Measurements from ENCODE around the gene STUM. TPM values are rescaled to one million over a fixed set of nuclear protein-coding genes. Genes with fewer than 3 reads are reported as not detected.

STUM gene
- total RNA-seq, 1 donor: not detected

GRCh38 chr1:226654046-226654667 is 105.6 kb downstream of the STUM start:
- H3K9me3 ChIP-seq (ENCODE audit: low read depth, low read length): no peaks in the 10 kb centered on the region
- no peak overlapping the region for H3K4me3 ChIP-seq (ENCODE audit: low read length)
- peaks cover 11% of the 10 kb centered on the region for H3K4me1 ChIP-seq (ENCODE audit: insufficient read depth, low read length)
- no peaks in the 10 kb centered on the region for H3K27me3 ChIP-seq (ENCODE audit: insufficient read depth, low read length)

- Histone ChIP-seq H3K4me1 (ENCODE audit: insufficient read depth, low read length) (peaks cover 11% of the 10 kb centered on the region), H3K9me3 (ENCODE audit: low read depth, low read length) (no peaks in the 10 kb centered on the region), H3K4me3 (ENCODE audit: low read length) (no peak overlapping the region), H3K27me3 (ENCODE audit: insufficient read depth, low read length) (no peaks in the 10 kb centered on the region)
Measured at GRCh38 chr1:226654668-226655055, 106.1 kb downstream of the STUM start.

GRCh38 chr1:226655251-226656163 is 106.9 kb downstream of the STUM start:
- Histone ChIP-seq H3K27me3 (ENCODE audit: insufficient read depth, low read length) (no peaks in the 10 kb centered on the region), H3K9me3 (ENCODE audit: low read depth, low read length) (no peaks in the 10 kb centered on the region), H3K4me1 (ENCODE audit: insufficient read depth, low read length) (peaks cover 3% of the 10 kb centered on the region), H3K4me3 (ENCODE audit: low read length) (no peak overlapping the region)

GRCh38 chr1:226656201-226656600 is 107.6 kb downstream of the STUM start:
- H3K4me3 ChIP-seq (ENCODE audit: low read length): no peak overlapping the region
- no peaks in the 10 kb centered on the region for H3K27me3 ChIP-seq (ENCODE audit: insufficient read depth, low read length)
- H3K4me1 ChIP-seq (ENCODE audit: insufficient read depth, low read length): no peaks in the 10 kb centered on the region
- H3K9me3 ChIP-seq (ENCODE audit: low read depth, low read length): no peaks in the 10 kb centered on the region

GRCh38 chr1:226656601-226657277 is 108.2 kb downstream of the STUM start:
- Histone ChIP-seq H3K27me3 (ENCODE audit: insufficient read depth, low read length) (no peaks in the 10 kb centered on the region), H3K4me1 (ENCODE audit: insufficient read depth, low read length) (no peaks in the 10 kb centered on the region), H3K9me3 (ENCODE audit: low read depth, low read length) (no peaks in the 10 kb centered on the region), H3K4me3 (ENCODE audit: low read length) (no peak overlapping the region)

GRCh38 chr1:226657895-226658545 is 109.5 kb downstream of the STUM start:
- H3K4me3 ChIP-seq (ENCODE audit: low read length): no peak overlapping the region
- H3K4me1 ChIP-seq (ENCODE audit: insufficient read depth, low read length): no peaks in the 10 kb centered on the region
- no peaks in the 10 kb centered on the region for H3K27me3 ChIP-seq (ENCODE audit: insufficient read depth, low read length)

GRCh38 chr1:226658546-226659125 is 110.1 kb downstream of the STUM start:
- H3K9me3 ChIP-seq (ENCODE audit: low read depth, low read length): no peaks in the 10 kb centered on the region
- no peak overlapping the region for H3K4me3 ChIP-seq (ENCODE audit: low read length)
- H3K27me3 ChIP-seq (ENCODE audit: insufficient read depth, low read length): no peaks in the 10 kb centered on the region
- H3K4me1 ChIP-seq (ENCODE audit: insufficient read depth, low read length): no peaks in the 10 kb centered on the region

More at GRCh38 chr1:226657895-226658545, 109.5 kb downstream of the STUM start:
- H3K9me3 ChIP-seq (ENCODE audit: low read depth, low read length): no peaks in the 10 kb centered on the region

Other genes with a start within 250 kb of the STUM start
- 2.4 TPM for gene LIN9, start 239.6 kb upstream of the STUM start, total RNA-seq
- 34.1 TPM for gene PARP1, start 140.7 kb upstream of the STUM start, total RNA-seq
- 235 TPM for gene ITPKB, start 190.5 kb downstream of the STUM start, total RNA-seq

All from mononuclear cell (primary cell).